Measurements from ENCODE around the gene CDH24. TPM values are rescaled to one million over a fixed set of nuclear protein-coding genes. Genes with fewer than 3 reads are reported as not detected.

Gene CDH24
- total RNA-seq, 6 donors from 2014 or later, result 2.0 to 8.0 (median 4.2) TPM

DNA sequence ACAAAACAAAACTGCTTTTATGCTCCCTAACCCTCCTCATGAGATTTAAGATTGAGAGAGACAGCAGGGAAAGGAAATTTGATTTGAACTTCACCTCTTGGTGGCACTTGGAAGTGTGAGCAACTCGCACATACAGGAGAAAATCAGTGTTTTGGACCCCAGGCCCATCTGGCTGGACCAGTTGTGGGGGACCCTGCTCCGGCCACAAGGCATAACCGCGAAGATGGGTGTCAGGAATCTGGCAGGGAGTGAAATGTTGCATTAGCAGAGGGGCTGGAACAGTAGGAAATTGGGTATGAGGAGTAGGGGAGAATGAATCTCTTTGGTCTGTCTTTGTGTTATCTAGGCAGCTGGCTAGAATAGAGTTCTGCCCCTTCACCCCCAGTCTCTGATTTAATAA lies 46.3 kb upstream of the CDH24 start:
- H3K4me3 ChIP-seq, result no peak overlapping the region
- H3K36me3 ChIP-seq, result peaks cover 0 to 11% (median under 1%) of the 10 kb centered on the region in 4 donors
- no peaks in the 10 kb centered on the region for H3K27me3 ChIP-seq
- TF ChIP-seq, protein P1, sequence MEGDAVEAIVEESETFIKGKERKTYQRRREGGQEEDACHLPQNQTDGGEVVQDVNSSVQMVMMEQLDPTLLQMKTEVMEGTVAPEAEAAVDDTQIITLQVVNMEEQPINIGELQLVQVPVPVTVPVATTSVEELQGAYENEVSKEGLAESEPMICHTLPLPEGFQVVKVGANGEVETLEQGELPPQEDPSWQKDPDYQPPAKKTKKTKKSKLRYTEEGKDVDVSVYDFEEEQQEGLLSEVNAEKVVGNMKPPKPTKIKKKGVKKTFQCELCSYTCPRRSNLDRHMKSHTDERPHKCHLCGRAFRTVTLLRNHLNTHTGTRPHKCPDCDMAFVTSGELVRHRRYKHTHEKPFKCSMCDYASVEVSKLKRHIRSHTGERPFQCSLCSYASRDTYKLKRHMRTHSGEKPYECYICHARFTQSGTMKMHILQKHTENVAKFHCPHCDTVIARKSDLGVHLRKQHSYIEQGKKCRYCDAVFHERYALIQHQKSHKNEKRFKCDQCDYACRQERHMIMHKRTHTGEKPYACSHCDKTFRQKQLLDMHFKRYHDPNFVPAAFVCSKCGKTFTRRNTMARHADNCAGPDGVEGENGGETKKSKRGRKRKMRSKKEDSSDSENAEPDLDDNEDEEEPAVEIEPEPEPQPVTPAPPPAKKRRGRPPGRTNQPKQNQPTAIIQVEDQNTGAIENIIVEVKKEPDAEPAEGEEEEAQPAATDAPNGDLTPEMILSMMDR (IDR thresholded peaks at IDR 0.05), result no peak
- TF ChIP-seq POLR2A (IDR thresholded peaks at IDR 0.05) (no peak), POLR2AphosphoS5 (IDR thresholded peaks at IDR 0.05) (no peak), EP300 (IDR thresholded peaks at IDR 0.05) (no peak)
- DNase-seq, result no peak
- peaks cover 0 to 18% (median 7%) of the 10 kb centered on the region in 4 donors for H3K4me1 ChIP-seq
- H3K27ac ChIP-seq, result no peak overlapping the region
- no peak for ATAC-seq (ENCODE audit: low FRiP score in 2 of 2)
- H3K9me3 ChIP-seq, result no peaks in the 10 kb centered on the region
- WGBS, 2 donors, result 80 to 89% methylated on average over 4 of the region's 4 CpGs

DNA sequence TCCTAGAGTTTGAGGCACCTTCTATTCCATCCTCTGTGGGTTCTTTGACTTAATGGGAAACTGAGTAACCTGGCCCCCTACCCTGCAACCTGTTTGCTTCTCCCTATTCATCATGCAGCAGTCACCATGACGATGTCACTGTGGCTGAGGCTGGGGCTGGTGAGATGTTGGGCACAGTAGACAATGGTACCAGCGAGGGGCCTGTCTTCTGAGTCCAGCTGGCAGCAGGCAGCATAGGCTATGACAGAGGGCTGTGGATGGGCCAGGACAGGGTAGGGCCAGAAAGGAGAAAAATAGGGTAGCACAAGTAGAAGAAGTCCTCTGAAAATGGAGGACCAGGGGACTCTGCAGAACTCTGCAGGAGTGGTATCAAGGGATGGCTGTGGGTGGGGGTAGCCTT lies 45.5 kb upstream of the CDH24 start:
- Histone ChIP-seq H3K27me3 (no peaks in the 10 kb centered on the region), H3K27ac (no peak overlapping the region), H3K4me3 (no peak overlapping the region), H3K4me1 (peaks cover 0 to 23% (median 7%) of the 10 kb centered on the region in 4 donors), H3K36me3 (peaks cover 0 to 18% (median 7%) of the 10 kb centered on the region in 4 donors), H3K9me3 (no peaks in the 10 kb centered on the region)
- ATAC-seq (ENCODE audit: low FRiP score in 2 of 2), result no peak
- no peak for DNase-seq
- TF ChIP-seq POLR2AphosphoS5 (IDR thresholded peaks at IDR 0.05) (no peak), EP300 (IDR thresholded peaks at IDR 0.05) (no peak), POLR2A (IDR thresholded peaks at IDR 0.05) (no peak)
- TF ChIP-seq, protein P1 (IDR thresholded peaks at IDR 0.05), result no peak
- whole genome bisulfite sequencing, 2 donors, result 88 to 93% methylated on average over 2 of the region's 2 CpGs

DNA sequence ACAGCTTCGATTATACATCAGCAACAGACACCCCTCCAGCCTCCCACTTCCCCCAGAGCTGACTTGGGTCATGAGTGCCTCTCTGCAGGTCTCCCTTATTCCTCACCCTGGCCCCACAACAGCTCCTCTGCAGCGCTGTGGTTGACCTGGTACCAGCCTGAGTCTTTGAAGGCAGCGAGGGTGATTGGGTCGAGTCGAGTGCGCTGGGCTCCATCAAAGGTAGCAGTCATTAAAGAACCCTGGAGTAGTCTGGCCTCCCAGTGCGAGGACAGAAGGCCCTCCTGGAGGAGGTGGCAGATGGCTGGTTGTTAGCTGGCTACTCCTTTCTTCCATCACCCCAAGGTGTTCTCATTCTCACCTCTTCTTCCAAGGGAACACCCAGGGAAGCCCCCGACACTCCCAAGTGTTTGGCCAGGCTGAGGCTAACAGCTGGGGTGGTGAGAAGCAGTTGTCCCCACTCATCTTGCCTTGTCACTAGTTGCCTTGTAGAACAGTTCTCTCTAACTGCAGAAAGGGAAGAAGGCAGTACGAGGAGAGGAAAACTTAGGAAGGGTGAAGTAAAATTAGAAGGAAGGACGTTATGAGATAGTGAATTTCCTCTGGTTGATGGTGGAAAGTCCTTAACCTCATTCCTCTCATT lies 44.8 kb upstream of the CDH24 start:
- H3K9me3 ChIP-seq, result no peaks in the 10 kb centered on the region
- ATAC-seq (ENCODE audit: low FRiP score in 2 of 2) (no peak), DNase-seq (no peak)
- no peaks in the 10 kb centered on the region for H3K27me3 ChIP-seq
- H3K4me3 ChIP-seq, result no peak overlapping the region
- TF ChIP-seq, protein P1 (IDR thresholded peaks at IDR 0.05), result no peak
- TF ChIP-seq POLR2A (IDR thresholded peaks at IDR 0.05) (no peak), POLR2AphosphoS5 (IDR thresholded peaks at IDR 0.05) (no peak), EP300 (IDR thresholded peaks at IDR 0.05) (no peak)
- H3K4me1 ChIP-seq, result peaks cover 2 to 30% (median 11%) of the 10 kb centered on the region in 4 donors
- peaks cover 0 to 24% (median 9%) of the 10 kb centered on the region in 4 donors for H3K36me3 ChIP-seq
- no peak overlapping the region for H3K27ac ChIP-seq
- 80 to 81% methylated on average over 8 to 10 of the region's 10 CpGs for WGBS, 2 donors

DNA sequence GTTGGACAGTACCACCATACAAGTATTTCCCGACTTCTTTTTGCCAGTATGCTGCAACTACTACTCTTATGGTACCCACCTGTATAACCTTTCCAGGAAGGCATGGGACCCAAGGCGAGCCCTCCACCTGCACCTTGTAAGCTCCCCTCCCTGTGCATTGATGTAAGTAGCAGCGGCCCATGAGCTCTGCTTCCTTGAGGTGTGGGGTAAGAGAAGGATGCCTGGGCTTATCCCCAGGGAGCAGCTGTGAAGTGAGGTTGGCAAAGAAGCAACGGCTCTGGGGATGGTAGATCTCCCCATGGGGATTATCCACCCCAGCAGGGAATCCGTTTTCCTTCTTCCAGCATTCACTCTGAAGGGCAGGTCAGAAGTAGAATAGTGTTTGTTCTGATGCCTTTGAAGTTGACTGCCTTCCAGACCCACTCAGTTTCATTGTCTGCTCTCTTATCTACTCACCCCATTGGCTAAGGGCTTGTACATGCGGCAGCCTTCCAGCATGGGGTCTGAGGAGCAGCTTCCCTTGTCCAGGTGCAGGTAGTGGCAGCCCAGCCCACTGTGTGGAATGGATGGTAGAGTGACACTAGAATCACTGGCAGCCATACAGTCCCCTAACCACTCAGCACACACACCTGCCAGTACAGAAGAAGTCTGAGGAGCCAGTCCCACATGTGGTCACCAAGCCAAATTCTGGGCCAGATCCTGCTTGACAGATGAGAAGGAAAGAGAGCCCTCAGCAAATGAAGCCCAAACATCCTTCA lies 44.1 kb upstream of the CDH24 start:
- Histone ChIP-seq H3K9me3 (no peaks in the 10 kb centered on the region), H3K4me1 (peaks cover 9 to 33% (median 17%) of the 10 kb centered on the region in 4 donors), H3K4me3 (no peak overlapping the region), H3K36me3 (peaks cover 0 to 24% (median 9%) of the 10 kb centered on the region in 4 donors), H3K27me3 (no peaks in the 10 kb centered on the region), H3K27ac (no peak overlapping the region)
- WGBS, 2 donors, result 90% methylated on average over 6 of the region's 6 CpGs
- ATAC-seq (ENCODE audit: low FRiP score in 2 of 2) (no peak), DNase-seq (no peak)
- TF ChIP-seq, protein P1 (IDR thresholded peaks at IDR 0.05), result no peak
- TF ChIP-seq POLR2A (IDR thresholded peaks at IDR 0.05) (no peak), POLR2AphosphoS5 (IDR thresholded peaks at IDR 0.05) (no peak), EP300 (IDR thresholded peaks at IDR 0.05) (no peak)

Data from upper lobe of left lung (tissue), 6 donors.